ENCODE measurements around the gene TMEM164.

TMEM164 gene

DNA sequence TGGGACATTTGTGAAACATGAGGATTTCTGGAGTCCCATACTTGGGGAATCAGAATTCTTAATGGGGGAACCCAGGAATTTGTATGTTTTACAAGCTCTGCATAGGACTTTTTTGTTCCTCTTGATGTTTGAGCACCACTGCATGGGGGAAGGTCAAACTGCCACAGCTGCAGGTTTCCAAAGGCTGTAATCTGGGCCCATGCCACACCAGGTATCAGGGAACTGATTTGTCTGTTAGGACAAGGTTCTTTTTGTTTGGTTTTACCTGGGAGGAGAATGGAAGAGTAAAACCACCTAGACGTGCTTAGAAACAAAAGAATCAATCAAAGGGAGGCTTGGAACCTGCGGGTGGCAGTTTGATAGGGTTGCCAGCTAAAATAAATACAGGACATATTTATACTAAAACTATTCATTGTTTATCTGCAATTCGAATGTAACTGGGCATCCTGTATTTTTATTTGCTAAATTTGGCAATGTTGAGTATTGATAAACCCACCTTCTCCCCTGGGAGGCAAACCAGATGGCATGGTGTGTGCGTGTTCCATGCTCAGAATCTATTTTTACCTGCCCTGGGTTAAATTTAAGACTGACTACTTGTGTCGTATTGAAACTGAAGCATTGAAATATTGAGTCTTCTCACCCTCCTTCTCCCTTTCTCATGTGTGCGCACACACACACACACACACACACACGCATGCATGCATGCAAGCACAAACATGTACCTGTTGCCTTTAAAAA is 63.7 kb downstream of the TMEM164 start:
- no peak for DNase-seq (ENCODE audit: low read depth in 2 of 2, low spot score in 1 of 2)

DNA sequence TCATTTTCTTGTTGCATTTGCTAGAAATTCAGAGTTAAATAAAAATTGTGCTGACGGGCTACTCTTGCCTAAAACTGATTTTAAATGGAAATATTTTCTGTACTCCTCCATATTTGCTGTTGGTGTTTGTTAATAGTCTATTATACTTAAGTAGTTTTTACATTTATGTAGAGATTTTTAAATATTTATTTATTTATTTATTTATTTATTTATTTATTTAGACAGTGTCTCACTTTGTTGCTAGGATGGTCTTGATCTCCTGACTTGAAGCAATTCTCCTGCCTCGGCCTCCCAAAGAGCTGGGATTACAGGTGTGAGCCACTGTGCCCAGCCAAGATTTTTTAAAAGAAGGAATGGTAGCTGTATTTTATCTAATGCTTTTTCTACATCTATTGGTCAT is 68.1 kb downstream of the TMEM164 start:
- DNase-seq (ENCODE audit: low read depth in 2 of 2, low spot score in 1 of 2): no peak

DNA sequence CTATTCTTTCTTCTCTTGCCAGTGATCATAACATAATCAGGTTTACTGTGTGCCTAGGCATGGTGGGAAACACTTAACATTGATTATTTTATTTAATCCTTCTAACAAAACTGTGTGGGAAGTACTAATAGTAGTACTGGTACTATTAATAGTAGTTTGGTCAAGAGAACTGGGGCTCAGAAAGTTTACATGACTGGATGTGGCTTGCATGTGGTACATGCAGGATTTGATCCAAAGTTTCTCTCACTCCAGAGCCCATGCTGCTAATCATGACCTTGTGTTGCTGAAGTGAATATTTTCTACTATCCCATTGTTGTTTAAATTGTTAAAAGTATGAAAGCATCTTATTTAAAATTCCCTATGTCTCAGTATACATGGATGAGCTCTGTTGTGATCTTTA is 78.4 kb downstream of the TMEM164 start:
- no peak for DNase-seq (ENCODE audit: low read depth in 2 of 2, low spot score in 1 of 2)

DNA sequence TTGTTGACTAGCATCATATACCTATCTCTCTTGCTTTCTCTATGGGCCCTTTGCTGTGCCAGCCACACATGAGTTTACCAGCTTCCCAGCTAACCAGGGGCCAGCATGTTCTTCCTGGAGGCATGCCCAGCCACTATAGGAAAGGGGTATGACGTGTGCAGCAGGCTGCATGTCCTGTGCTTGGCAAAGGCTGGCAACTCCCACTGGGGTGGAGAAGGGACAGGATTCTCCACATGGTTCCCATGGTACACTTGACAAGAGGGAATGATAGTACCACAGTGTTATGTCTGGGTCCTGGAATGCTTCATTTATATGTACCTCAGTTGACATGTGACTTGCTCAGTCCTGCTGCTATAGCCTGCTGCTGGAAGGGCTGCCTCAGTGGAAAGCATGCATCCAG is 78.8 kb downstream of the TMEM164 start:
- DNase-seq (ENCODE audit: low read depth in 2 of 2, low spot score in 1 of 2): no peak

DNA sequence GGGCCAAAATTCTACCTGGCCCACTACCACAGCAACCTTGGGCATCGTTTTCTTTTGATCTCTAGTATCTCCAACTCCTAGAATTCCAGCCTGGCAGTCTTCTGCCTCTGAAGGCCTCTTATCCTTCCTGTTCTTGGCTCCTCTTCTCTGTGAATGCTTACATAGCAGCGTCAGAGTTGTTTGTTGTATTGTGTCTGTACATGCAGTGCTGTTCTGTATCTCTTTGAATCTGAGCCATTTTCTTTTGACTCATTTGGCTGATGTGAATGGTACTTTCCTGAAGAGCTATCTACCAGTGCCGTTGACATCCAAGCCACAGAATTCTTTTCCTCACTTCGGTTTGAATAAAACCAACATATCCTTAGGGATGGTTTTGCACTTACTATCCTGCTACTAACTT is 79.2 kb downstream of the TMEM164 start:
- DNase-seq (ENCODE audit: low read depth in 2 of 2, low spot score in 1 of 2): no peak

DNA sequence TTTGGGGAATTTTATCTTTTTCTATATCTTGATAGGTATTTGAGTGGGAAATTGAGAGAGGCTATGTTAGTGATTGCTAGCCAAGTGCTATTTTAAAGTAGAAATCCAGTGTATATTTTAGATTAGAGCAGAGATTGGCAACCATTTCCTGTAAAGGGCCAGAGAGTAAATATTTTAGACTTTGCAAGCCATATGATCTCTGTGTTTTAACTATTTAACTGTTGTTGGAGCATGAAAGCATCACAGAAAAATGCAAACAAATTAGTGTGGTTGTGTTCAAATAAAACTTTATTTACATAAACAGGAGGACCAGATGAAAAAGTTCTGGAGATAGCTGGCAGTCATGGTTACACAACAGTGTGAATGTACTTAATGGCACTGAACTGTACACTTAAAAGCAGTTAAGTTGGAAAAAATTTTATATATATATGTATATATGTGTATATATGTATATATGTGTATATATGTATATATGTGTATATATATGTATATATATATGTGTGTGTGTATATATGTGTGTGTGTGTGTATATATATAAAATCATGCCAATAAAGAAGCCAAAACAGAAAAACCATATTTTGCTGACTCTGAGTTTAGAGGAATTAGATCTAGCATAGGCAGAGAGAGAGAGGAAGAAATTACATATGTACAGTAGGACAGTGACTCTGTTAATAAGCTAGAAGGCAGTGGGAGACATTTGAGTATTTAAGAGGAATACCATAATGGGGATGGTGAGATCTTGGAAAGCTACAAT is 83.4 kb downstream of the TMEM164 start:
- DNase-seq (ENCODE audit: low read depth in 2 of 2, low spot score in 1 of 2): no peak

DNA sequence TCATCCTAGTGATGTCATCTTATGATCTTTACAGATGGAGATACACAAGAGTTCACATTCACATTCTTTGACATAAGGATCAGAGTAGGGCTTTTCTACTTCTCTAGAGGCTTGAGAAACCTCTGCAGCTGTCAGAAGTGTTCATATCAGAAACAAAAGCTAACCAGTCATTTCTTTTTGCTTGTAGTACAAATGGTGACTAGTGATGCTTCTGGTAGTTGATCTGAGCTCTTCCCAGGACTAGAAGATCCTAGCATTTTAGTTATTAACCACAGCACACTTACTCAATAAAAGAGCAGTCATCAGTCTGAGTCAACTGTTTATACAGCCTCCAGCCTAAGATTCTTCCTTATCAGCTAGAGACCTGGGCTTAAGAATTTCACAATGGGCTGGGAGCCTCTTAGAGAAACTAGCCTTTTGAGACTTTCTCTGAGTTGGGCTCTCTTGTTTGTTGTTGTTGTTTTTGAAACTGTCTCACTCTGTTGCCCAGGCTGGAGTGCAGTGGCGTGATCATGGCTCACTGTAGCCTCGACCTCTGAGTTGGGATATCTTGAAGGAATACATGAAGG is 84.1 kb downstream of the TMEM164 start:
- no peak for DNase-seq (ENCODE audit: low read depth in 2 of 2, low spot score in 1 of 2)

DNA sequence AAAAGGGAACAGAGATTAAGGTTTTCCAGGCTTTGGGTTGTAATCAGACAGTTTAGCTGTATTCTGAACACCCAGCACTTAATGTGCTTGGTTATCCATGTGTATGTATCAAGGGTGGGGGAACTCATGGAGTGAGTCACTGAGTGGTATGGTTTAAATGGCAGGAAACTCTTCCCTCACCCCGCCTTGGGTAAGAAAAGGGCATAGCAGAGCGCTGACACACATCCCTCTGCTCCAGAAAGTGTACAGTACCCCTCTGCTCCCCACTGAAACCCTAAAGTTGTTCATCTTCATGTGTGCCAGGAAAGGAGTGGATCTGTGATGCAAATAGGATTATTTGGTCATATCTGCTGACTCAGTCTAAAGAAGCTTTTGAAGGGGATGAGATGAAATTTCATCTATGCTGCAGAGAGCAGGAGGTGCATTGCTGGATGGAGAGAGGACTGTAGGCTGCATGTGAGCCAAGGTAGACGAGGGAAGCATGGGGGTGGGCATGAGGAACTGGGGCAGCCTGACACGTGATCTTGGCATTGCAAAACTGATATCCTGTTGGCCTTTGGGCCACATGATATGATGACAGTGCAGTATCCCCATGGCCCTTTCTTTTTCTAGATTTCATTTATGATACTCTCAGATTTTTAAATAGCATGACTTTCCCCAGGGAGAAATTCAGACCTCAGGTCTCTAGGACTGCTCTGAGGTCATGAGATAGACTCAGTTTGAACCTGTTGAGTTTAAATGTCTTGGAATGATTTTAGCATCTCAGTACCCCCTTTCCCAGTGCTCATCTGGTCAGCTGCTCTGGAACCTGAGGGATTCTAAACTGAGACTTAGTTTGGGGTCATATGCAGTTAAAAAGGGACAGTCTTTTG is 84.8 kb downstream of the TMEM164 start:
- no peak for DNase-seq (ENCODE audit: low read depth in 2 of 2, low spot score in 1 of 2)

DNA sequence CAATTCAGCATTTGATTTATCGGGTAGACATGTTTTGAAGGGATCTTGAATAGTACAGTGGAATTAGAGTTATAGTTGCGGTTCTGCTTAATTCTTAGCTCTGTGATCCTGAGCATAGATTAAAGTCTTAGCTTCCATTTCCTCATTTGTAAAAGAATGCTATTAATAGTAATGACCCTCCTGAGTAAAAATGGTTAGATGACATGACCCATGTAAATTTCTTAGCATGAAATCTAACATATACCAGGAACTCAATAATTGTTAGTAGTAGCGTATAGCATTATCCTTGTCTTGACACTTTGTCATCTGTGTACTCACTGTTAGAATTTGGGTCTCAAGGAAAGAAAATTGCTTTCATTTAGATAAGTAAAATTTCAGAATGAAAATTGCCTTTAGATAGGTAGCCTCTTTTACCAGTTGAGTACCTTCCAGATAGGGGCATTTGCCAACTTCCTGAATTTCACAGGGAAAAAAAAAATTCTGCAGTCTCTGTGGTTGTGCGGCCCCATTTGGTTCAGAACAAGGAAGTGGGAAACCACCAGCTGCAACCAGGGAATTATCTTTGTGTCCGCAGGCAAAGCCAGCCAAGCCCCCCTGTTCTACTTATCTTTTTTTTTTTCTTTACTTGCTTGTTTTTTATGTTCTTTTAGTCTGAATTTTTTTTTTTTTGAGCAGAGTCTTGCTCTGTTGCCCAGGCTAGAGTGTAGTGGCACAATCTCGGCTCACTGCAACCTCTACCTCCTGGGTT is 86.9 kb downstream of the TMEM164 start:
- no peak for DNase-seq (ENCODE audit: low read depth in 2 of 2, low spot score in 1 of 2)

DNA sequence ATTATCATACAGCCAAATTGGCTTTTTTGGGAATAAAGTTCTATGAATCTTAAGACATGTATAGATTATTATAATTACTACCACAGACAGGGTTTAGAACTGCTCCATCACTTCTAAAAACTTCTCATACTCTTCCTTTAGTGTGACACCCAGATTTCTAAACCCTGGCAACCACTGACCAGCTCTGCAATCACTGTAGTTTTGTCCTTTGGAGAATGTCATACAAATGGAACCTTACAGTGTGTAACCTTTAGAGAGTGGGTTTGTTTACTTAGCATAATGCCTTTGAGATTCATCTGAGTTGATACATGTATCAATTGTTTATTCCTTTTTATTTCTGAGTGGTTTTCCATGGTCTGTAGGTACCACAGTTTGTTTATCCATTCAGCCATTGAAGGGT is 95.0 kb downstream of the TMEM164 start:
- no peak for DNase-seq (ENCODE audit: low read depth in 2 of 2, low spot score in 1 of 2)

DNA sequence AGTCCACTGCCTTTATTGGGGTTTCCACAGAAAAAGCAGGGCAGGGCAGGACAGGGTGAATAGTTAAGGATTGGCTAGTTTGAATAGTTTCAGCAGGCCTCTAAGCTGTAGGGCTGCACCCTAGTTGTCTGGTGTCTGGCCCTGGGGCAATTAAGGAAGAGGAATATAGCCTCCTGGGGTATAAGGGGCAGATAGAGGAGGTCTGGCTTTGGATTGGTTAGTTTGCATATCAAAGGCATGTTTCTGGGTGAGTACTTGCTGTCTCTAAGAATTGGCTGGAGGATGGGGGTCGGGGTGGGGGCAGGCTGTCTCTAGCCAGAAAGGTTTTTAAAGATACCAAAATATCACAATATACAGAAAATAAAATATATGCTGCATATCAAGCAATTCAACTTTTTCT is 100.4 kb downstream of the TMEM164 start:
- no peak for DNase-seq (ENCODE audit: low read depth in 2 of 2, low spot score in 1 of 2)

DNA sequence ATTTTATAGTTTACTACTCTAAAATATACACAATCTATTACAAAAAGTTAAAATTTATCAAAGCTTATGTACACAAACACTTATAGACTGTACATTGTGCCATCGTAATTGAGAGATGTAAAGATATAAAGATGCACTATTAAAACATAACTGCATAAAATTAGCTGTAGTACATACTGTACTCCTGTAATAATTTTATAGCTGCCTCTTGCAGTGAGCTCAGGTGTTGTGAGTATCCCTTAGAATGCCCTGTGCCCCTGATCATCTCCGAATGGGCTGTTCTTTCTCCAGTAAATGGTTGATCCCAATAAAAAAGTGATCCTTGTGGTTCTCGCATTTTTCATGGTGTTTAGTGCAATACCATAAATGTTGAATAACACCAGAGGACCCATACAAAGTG is 101.2 kb downstream of the TMEM164 start:
- DNase-seq (ENCODE audit: low read depth in 2 of 2, low spot score in 1 of 2): no peak

DNA sequence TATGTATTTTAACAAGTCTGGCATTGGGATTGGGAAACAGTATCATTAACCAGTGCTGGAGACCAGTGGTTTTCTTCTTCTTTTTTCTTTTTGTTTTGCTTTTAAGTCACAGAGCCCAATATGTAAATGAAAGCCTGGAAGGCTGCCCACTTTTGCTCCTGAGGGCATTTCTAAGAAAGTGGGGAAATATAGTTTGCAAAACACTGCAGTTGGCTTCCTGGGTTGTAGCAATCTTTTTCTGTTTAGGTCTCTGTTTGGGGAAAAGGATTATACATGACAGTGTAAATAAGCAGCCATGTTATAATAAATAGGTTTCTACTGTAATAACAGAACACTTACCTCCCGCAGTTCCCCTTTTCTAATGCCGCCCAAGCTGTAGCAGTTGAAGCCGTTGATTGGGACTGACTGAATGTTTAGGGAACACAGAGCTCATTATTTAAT is 105.5 kb downstream of the TMEM164 start:
- DNase-seq (ENCODE audit: low read depth in 2 of 2, low spot score in 1 of 2): no peak

DNA sequence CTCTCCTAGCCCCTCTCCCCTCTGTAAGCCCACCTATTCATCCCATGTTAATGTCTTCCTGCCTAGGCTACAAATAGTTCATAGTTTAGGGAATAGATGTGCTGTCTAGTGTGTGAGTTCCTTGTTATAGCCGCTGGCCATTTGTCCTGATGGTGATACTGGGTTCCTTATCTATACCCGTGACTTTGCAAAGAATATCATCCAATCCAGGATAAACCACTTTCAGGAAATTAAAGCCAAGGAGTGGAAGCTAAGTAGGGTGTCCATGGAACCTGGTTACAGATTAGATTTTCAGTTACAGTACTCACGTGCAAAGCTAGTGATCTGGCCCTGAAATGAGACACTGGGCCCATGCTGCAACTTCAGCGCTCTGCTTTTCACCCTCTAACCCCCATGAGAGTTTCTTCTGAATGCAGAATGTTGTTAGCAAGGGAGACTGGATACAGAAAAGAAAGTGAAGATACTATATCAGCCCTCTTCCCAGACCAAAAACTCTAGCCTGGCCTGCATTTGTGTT is 111.4 kb downstream of the TMEM164 start:
- DNase-seq (ENCODE audit: low read depth in 2 of 2, low spot score in 1 of 2): no peak

DNA sequence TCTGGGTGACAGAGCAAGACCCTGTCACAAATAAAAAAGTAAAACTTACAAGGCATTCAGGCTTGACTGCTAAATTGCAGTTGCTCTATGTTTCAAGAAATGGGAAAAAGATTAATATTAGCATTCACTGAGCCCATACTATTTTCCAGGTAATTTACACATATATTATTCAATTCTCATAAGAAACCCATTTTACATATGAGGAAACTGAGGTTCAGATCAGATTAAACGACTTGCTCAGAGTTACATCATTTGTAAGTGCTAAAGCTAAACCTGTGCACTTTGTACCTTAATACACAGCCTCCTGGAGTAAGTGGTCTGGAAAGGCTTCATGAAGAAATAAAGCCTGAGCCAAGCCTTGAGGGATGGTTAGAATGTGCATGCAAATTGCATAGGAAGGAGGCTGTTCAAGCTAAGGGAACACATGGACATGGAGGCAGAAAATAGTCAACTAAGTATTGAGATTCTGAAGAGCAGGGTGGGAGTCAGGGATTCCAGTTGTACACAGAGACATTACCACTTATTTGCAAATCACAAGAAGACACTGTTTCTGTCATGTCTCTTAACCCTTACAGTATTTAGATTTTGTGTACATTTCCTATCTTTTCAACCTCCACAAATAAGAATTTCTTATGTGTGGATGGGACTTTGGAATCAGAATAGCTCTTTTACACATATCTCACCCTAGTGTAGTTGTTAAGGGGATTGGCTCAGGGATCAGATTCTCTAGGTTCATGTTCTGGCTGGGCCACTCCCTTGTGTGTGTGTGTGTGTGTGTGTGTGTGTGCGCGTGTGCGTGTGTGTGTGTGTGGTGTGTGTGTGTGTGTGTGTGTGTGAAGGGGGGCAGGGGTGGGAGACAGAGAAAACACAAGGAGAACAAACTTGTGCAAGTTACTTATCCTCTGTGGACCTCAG is 113.4 kb downstream of the TMEM164 start:
- DNase-seq (ENCODE audit: low read depth in 2 of 2, low spot score in 1 of 2): no peak

DNA sequence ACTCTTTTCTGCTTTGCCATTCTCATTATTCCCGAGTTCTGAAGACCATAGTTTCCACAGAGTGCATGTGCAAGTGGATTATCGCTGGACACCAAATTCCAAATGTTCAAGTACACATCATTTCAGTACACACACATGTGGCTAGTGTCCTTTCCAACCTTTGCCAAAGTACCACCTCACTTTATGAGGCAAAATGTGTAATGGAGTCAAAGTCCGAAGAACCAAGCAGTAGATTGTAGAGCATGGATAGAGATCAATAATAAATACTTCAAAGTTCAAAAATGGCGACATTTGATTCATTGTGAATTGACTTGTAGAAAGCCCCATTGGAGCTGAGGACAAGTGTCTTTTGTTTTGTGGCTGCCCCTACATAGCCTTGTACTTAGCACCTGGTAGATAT is 115.6 kb downstream of the TMEM164 start:
- no peak for DNase-seq (ENCODE audit: low read depth in 2 of 2, low spot score in 1 of 2)

DNA sequence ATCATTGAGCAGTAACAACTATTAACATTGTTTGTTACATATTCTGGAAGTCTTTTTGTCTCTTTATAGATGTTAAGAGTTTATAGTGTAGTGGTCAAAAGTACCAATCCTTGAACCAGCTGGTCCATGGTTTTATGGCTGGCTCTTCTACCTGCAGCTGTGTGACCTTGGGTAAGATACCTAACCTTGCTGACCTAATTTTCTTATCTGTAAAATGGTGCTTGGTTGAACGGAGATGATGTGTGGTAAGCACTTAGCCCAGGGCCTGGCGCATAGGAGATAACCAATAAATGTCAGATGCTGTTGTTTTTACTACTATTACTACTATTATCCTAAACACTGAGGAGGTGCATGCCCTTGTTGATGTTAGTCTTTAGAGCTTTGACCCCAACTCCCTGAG is 116.6 kb downstream of the TMEM164 start:
- no peak for DNase-seq (ENCODE audit: low read depth in 2 of 2, low spot score in 1 of 2)

DNA sequence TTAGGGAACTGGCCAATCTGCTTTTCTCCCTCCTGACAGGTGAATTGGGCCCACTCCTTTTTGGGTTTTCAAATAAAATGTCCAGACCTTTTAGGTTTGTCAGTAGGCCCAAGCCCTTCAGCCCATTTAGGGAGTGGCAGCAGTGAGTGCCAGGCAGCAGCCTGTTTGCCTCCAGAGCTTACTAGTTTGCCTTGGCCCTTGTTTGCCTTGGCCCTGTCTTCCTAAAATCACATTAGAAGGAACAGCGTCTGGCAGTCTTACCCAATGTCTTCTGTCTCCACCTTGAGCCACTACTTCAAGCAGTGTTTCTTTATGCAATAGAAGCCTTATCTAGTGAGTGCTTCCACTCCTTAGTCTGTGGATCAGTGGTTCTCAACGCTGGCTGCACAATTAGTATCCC is 117.1 kb downstream of the TMEM164 start:
- DNase-seq (ENCODE audit: low read depth in 2 of 2, low spot score in 1 of 2): no peak

DNA sequence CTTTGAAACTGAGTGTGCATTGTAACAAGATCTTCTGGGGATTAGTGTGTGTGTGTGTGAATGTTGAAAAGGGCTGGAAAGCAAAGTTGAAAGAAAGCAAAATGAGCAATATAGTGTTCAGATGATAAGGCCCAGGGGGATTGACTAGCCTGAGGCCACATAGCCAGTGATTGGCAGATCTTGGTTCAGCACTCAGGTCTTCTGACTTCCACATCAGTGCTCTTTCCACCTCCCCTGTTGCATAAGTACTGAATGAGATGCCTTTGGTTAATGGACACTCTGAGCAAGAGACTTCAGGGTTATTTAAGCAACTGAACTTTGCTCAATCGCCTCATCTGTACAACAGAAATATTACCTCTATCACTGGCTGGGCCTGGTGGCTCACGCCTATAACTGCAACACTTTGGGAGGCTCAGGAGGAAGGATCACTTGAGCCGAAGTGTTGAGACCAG is 120.4 kb downstream of the TMEM164 start:
- DNase-seq (ENCODE audit: low read depth in 2 of 2, low spot score in 1 of 2): no peak

Data from stimulated activated CD8-positive, alpha-beta memory T cell treated with anti-CD3 and anti-CD28 coated beads, Interleukin-4, amount 100 ng/mL, for 4 hours (primary cell).